GM21619 (cell line): ENCODE data around the gene FBL.
"Not testable (repeated sequence)": the region's sequence is repeated elsewhere in the genome, so short reads cannot be mapped to it uniquely, and the experiment has no call there.

Experiments used
- ATAC-seq: cut with Tn5 transposase; IDR thresholded peaks from one replicate; pipeline ENCODE4 v1.9.1; 2021; ENCODE audit not compliant: unreplicated experiment

The FBL gene

DNA sequence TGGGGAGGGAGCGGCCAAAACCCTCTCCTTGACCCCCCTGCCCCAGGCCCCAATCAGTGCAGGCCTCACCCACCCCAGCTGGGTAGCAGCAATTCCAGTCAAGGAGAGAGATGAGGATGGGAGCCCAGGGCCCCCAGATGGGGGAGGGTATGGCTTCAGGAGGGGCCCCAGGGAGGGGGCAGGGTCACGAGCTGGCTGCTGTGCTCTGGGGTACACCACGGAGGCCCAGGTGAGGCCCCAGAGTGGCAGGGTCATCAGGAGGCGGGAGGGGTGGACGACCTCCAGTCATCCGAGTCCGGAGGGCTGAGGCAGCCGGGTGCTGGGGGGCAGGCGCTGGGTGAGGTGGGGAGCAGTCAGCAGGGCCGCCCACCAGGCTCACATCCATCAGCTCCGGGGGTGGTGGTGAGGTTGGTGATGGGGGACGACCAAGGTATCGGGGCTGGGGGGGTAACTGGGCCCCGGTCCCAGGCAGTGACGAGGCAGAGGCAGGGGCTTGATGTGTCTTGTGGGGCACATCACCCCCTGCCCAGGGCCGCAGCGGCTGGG lies 20.6 kb downstream of the FBL start:
- no peak for ATAC-seq

DNA sequence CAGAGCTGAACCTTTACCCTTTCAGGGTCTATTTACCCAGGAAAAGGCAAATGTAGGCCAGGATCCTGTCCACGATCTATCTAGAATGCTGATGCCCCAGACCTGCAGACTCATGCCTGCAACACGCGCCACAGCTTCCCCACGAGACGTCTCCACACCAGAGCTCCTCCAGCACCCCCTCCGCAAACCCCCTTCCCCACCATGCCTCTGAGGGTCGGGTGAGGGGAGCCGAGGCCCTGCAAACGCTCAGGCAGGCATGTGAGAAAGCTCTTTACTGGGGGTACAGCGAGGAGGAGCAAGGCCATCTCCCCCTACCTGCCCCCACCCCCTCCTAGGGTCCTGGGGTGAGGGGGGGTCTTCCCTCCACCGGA lies 21.1 kb downstream of the FBL start:
- ATAC-seq: no peak

DNA sequence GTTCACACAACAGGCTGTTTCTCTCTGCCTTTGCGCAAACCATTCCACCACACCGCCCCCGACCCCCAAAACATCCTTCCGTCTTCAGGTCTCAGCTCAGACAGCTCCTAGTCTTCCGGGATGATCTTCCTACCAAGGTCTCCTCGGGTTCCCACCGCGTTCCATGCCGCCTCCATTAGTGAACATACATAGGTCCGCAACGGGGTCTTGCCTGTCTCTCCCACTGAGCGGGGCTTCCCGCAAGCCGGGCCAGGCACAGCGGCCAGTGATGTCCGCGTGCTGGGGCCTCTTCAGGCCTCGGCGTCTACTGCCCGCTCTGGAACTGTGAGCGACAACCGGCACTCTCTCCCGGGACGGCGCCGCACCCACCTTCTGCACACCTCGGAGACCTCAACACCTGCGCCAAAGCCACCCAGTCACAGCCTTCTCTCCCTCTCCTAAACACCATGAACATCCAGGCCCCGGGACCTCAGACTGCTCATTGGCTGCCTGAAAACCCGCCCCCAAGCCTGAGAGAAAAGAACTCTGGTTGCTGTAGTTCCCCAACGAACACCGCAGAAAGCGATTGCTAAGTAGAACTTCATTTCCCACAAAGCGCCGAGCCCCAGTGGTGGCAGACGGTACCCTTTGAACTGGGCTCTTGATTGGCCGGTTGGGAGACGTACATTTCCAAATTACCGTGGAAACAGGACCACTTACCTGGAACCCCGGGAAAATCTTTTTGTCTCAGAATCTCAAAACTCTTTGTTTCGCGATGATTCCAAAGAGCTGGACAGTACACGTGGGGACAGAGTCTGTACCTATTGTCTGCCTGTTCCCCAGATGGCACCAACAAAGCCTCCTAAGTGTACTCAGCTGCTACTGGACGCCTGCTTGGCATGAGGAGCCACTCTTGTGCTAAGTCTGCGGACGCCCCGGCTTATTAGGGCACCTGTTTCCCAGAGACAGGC lies 21.8 kb downstream of the FBL start:
- ATAC-seq: peak; percentile 92

DNA sequence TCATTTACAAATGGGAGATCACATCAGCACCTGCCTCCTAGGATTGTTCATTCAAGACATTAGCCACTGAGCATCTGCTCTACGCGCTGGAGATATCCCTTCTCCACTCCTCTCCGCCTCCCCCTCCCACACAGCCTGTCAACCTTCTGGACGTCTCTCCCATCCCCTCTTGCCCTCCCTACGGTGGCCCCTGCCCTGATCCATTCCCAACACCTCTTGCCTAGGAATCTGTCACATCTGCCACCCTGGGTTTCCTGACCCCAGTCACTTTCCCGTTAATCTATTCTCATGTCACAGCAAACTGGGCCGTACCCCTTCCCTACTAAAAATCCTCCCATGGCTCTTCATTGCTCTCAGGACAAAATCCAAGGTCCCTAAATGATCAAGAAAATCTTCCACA lies 22.5 kb downstream of the FBL start:
- ATAC-seq: no peak

DNA sequence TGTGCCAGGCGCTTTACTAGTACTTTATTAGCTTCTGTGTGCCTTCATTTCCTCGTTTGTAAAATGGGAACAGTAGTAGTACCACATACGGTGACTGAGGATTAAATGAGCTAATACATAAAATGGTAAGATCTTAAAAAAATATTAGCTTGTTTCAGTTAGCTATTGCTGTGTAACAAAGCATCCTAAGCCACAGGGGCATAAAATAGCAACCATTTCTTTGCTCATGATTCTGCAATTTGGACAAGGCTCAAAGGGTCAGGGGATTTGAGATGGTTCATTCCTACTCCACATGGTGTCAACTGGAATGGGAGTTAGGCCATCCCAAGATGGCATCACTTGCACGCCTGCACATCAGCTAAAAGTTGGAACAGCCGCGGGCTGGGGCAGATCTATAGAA lies 25.5 kb downstream of the FBL start:
- no peak for ATAC-seq

DNA sequence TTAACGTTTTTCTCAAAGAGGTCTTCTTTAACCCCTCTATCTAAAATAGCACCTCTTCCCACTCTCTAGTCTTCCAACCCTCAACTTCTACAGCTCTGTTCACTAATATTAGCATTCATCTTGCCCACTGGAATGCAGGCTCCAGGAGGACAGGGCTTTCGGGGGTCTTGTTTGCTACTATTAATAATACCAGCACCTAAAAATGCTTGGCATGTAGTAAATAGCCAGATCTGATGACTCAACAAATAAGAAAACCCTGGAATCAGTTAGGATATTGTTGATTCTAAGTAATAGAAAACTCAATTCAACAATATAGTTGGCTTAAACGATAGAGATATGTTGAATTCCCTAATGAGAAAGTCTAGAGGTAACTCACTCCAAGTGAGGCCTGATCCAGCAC lies 26.4 kb downstream of the FBL start:
- no peak for ATAC-seq

DNA sequence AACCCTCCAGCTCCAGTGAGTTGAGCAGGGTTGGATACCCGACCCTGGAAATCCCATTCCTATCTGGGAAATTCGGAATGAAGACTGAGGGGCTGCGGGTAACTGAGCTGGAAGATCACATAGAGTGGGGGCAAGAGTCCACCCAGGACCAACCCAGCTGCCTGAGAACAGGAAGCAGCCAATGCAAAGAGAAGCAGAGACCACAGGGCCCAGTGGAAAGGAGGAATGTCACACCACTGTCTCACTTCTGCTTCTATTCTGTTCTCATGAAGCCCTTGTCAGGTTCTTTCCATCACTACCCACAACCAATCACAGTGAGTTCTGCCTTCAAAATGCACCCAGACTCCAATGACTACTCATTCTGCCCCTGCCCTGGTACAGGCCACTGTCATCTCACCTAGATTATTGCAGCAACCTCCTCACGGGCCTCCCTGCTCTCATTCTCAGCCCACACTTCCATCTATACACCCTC lies 27.5 kb downstream of the FBL start:
- ATAC-seq: no peak

DNA sequence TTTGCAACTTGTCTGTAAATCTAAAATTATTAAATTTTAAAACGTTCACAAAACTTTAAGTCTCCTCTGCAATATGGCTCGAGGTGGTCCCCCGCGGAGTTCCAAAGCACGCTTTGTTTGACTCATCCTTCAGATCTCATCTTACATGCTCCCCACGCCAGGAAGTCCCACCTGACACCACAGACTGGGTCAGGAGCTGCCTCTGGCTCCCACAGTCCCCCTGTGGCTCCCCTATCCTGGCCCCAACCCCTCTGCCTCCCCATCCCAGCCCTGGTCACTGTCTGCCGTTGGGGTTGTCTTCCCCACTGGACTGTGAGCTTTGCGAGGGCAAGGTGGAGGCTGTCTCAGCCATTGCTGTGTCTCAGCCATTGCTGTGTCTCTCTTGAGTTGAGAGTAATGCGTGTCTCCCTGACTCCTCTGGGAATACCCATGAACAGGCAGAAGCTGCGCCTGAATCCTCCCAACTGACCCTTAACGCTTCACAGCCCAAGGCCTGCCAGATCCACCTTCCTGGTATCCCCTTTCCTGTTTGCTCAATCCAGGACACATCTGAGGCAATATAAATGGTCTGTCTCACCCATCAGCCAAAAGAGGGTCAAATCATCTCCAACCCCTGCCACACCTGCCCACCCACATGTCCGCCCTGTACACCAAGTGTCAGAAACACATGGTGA lies 28.2 kb downstream of the FBL start:
- no peak for ATAC-seq

DNA sequence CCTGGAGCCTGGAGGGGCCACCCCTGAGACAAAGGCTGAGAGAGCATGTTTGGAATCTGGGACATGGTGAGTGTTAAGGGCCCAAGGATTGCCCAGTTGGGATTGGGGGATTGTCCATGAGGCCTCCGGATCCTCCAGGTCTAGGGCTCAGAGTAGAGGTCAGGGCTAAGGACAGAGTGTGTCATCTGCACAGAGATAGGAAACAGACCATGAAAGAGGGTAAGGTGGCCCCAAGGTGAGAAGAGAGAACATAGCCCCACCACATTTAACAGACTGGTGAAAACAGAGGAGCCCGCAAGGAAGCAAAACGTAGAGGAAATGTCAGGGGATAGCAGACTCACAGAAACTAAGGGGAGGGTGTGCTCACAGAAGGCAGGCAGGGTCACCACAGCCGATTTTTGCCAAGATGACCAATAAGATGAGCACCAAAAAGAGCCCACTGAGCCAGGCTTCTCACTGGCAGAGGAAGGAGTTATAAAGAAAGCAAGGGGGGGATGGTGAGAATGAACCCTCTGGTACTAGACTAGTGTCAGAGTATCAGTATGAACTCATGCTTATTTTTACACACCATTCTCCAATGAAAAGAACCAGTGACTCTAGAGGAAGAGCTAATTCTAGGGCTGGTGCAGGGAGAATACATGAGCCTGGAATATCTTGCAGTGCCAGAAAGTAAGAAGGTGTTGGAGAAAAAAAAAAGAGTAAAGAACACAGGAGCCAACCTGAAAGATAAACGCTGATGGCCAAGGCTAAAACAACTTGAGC lies 29.7 kb downstream of the FBL start:
- ATAC-seq: no peak

DNA sequence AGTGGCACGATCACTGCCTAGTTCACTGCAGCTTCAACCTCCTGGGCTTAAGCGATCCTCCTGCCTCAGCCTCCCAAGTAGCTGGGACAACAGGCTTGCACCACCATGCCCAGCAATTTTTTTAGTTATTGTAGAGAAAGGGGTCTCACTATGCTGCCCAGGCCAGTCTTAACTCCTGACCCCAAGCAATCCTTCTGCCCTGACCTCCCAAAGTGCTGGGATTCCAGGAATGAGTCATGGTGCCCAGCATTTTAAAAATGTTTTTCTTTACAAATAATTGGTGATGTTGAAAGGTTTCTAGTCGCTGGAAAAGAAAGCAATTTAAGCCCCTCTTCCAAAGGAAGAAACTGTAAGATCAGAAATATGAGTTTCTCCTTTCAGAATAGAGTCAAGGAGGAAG lies 31.6 kb downstream of the FBL start:
- no peak for ATAC-seq

DNA sequence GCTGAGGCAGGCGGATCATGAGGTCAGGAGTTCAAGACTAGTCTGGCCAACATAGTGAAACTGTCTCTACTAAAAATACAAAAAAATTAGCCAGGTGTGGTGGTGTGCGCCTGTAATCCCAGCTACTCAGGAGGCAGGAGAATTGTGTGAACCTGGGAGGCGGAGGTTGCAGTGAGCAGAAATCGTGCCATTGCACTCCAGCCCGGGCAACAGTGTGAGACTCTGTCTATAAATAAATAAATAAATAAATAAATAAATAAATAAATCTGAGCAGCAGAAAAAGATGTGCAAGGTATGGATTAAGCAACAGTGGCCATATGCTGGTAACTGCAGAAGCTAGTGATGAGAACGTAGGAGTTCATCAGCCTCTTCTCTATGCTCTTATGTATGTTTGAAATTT lies 32.1 kb downstream of the FBL start:
- not testable (repeated sequence) for ATAC-seq

DNA sequence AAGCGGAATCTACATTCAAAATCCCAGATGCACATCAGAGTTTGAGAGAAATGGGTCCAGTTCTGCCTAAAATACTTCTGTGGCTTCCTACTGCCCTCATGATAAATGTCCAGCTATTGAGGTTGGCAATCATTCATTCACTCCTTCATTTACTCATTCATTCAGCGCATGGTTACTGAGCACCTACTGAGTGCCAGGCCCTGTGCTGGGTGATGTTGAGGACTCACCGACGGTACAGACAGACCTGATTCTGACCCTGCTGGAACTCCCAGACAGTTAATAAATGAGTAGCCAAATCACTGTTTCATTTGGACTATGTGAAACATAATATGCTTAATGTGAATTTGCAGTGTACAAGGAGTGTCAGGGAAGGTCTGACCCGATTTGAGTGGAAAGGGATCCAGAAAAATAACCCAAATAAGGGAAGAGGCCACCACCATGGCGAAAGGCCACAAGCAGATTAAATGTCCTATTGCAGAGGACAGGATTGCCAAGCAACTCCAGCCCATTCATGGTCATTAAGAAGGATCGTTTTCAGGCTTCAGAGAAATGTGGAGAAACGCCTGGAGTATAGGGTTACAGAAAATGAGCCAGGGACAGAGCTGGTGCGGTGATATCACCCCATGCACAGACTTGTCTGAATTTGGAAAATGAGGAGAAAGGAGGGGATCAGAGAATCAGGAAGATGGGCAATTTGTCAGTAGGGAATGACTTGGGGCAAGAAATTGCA lies 32.8 kb downstream of the FBL start:
- ATAC-seq: no peak

DNA sequence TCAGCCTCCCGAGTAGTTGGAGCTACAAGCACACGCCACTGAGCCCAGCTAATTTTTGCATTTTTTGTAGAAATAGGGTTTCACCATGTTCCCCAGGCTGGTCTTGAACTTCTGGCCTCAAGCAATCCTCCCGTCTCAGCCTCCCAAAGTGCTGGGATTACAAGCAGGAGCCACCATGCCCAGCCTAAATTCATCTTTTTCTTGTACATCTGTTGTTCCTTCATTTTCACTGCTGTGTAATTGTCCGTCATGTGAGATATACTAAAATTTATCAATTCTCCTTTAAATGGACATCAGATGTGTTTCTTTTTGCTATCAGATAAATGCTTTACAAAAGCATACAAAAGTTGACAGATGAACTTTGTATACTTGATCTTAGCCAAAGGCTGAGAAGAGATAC lies 35.1 kb downstream of the FBL start:
- ATAC-seq: no peak

DNA sequence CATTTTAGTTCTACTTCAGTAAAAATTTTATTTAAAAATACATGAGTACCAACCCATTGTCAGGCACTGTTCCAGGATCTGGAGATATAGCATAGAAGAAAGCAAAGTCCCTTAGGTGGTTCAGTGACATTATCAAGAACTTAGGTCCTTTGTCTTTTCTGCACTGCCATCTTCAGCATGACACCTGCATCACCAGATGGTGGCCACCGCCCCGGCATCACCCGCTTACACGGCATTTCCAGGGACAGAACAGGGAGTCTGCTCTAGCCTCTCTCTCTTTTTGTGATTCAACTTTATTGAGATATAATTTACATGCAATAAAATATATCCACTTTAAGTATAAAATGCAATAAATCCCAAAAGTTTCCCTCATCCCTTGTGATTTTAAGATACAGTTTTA lies 35.8 kb downstream of the FBL start:
- no peak for ATAC-seq

DNA sequence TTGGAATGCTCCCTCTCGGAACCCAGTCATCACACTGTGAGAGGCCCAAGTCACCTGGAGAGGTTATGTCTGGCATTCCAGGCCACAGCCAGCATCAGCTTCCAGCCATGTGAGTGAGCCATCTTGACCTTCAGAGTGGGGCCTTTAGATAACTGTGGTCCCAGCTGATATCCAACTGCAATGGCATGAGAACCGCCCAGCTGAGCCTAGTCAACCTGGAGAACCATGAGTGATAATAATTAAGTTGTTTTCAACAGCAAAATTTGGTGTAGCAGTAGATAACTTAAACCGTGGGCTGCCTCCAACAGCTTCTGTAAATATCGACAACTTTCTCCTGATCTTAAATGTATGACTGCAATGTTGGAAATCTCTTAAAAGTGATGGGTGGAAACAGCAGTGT lies 36.8 kb downstream of the FBL start:
- no peak for ATAC-seq

DNA sequence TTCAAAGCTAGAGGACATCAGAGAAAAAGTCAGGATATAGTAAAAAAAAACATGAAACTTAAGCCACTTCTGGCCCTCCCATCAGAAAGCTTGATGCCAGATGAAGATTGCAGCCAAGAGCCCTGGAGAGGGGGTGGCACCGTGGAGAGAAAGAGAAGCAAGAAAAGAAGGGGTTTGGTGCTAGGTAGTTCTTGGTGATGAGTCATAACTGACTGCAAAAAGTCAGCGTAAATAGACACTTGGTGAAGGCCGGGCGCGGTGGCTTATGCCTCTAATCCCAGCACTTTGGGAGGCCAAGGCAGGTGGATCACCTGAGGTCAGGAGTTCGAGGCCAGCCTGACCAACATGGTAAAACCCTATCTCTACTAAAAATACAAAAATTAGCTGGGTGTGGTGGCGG lies 37.5 kb downstream of the FBL start:
- ATAC-seq: not testable (repeated sequence)

DNA sequence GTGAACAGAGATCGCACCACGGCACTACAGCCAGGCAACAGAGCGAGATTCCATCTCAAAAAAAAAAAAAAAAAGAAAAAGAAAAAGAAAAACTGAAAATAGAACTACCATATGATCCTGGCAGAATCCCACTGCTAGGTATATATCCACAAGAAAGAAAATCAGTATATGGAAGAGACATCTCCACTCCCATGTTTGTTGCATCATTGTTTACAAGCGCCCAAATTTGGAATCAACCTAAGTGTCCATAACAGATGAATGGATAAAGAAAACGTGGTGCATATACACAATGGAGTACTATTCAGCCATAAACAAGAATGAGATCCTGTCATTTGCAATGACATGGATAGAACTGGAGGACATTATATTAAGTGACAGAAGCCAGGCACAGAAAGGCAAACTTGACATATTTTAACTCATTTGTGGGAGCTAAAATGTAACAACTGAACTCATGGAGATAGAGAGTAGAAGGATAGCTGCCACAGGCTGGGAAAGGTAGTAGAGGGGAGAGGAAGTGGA lies 38.3 kb downstream of the FBL start:
- no peak for ATAC-seq

DNA sequence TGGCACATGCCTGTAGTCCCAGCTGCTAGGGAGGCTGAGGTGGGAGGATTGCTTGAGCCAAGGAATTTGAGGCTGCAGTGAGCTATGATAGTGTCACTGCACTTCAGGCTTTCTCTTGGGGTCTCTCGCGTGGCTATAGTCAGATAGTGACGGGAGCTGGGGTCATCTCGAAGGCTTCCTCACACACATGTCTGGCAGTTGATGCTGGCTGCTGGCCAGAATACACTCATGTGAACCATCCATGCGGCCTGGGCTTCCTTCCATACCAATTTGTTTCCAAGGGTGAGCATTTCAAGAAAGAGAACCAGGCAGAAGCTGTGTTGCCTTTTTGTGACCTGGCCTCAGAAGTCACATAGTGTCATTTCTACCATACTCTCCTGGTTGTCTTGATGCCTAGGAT lies 41.1 kb downstream of the FBL start:
- ATAC-seq: no peak

DNA sequence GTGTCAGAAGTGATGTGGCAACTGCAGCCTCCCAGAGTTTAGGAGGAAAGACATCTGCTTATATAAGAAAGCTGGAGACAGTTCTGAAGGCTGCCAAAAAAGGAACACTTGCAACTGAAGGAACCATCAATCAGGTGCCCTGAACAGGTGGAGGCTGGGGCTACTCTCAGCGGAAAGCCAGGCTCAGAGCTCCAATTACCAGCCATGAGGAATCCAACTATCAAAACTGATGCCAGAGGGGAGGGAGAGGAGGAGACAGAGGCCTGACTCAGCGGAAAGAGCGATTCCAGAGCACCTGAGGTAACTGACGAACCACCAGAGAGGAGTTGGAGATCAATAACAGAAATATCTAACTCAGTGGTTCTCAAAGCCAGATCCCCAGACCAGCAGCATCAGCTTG lies 43.2 kb downstream of the FBL start:
- no peak for ATAC-seq

DNA sequence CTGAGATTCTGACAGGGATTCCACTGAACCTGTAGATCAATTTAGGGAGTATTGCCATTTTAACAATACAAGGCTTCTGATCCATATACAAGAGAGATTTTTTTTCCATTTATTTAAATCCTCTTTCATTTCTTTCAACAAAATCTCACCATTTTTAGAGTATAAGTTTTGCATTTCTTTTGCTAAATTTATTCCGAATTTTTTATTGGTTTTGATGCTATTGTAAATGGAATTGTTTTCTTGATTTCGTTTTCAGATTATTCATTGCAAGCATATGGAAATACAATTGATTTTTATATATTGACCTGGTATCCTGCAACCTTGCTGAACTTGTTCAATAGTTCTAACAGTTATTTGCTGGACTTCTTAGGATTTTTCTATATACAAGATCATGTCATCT lies 49.1 kb downstream of the FBL start:
- ATAC-seq: no peak
